Peyer's patch (tissue), 4 donors: ENCODE measurements around the gene COL13A1.

Experiments
- CTCF ChIP-seq, 6 experiments: fragments of 450-650 bp in 4 of 6; fragments of 200-600 bp in 2 of 6; sonication (generic) in 1 of 6; IDR thresholded peaks; one replicate each; pipeline ENCODE4 v1.5.1; 2017 to 2019; ENCODE audit warnings: antibody characterized with exemption in 6 of 6, mild to moderate bottlenecking in 3 of 6, moderate library complexity in 1 of 6
- POLR2A ChIP-seq, 2 donors: fragments of 450-650 bp; IDR thresholded peaks; one replicate each; pipeline ENCODE4 v1.5.1; 2017; ENCODE audit warnings: antibody characterized with exemption in 2 of 2, mild to moderate bottlenecking in 2 of 2, moderate library complexity in 2 of 2

- no peak for TF ChIP-seq POLR2A (IDR thresholded peaks at IDR 0.05)
- TF ChIP-seq CTCF (IDR thresholded peaks at IDR 0.05), result no peak
These were observed 56.5 kb downstream of the COL13A1 start for GRCh38 chr10:69858201-69858600.
